NB4 (cell line): ENCODE measurements around the gene STIM2.

ENCODE experiments used
- DNase-seq: peaks from one replicate; pipeline ENCODE4 v3.0.0; 2010; ENCODE audit warnings: low read depth
- H3K4me3 ChIP-seq: one replicate; pipeline ENCODE4 v1.5.1; 2011; ENCODE audit warnings: mild to moderate bottlenecking, low read depth, low read length, moderate library complexity
- MAX ChIP-seq: IDR thresholded peaks from 2 replicates; pipeline ENCODE4 v1.6.1; 2011; ENCODE audit warnings: low read depth, low read length
- MYC ChIP-seq: IDR thresholded peaks from 2 replicates; pipeline ENCODE4 v1.6.1; 2011; ENCODE audit warnings: low read depth, low read length
- POLR2A ChIP-seq: IDR thresholded peaks from 2 replicates; pipeline ENCODE4 v1.6.1; 2011; ENCODE audit warnings: mild to moderate bottlenecking; ENCODE audit not compliant: insufficient read length; ENCODE audit errors: extremely low read depth
- TF ChIP-seq, protein P1 (sequence below): IDR thresholded peaks from one replicate; pipeline ENCODE4 v1.5.1; 2012; ENCODE audit warnings: low read depth, low read length

STIM2 gene

GRCh38 chr4:26884026-26884425, 23.4 kb downstream of the STIM2 start:
- TF ChIP-seq, protein P1, sequence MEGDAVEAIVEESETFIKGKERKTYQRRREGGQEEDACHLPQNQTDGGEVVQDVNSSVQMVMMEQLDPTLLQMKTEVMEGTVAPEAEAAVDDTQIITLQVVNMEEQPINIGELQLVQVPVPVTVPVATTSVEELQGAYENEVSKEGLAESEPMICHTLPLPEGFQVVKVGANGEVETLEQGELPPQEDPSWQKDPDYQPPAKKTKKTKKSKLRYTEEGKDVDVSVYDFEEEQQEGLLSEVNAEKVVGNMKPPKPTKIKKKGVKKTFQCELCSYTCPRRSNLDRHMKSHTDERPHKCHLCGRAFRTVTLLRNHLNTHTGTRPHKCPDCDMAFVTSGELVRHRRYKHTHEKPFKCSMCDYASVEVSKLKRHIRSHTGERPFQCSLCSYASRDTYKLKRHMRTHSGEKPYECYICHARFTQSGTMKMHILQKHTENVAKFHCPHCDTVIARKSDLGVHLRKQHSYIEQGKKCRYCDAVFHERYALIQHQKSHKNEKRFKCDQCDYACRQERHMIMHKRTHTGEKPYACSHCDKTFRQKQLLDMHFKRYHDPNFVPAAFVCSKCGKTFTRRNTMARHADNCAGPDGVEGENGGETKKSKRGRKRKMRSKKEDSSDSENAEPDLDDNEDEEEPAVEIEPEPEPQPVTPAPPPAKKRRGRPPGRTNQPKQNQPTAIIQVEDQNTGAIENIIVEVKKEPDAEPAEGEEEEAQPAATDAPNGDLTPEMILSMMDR = no peak
- TF ChIP-seq MYC = no peak
- TF ChIP-seq POLR2A = no peak
- TF ChIP-seq MAX = no peak
- no peak for DNase-seq
- H3K4me3 ChIP-seq = no peak overlapping the region

DNA sequence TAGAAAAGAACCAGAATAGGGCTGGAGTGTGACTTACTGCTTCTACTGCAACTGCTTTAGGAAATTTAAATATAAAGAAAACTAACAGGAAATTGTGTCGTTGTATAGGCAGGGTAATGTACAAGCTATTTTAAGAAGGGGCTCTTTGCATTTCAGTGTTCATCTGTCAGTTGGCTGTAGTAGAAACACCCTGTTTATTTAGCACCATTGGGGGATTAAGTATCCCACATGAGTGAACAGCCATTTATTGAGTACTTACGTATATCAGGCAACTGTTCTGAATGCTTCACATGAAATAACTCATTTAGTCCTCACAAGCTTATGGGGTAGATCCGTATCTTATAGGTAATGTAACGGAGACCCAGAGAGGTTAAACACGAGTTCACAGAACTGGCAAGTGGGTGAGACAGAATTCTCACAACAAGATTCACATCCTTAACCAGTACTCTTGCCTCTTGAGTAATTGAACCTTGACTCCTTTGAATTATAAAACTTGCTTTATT, 23.9 kb downstream of the STIM2 start:
- DNase-seq = no peak
- H3K4me3 ChIP-seq = no peak overlapping the region
- TF ChIP-seq MAX (no peak), MYC (no peak), POLR2A (no peak)
- TF ChIP-seq, protein P1 = no peak

GRCh38 chr4:26885912-26886274, 25.3 kb downstream of the STIM2 start:
- peak overlapping the region; percentile 4 for H3K4me3 ChIP-seq
- DNase-seq = peak; percentile 93

DNA sequence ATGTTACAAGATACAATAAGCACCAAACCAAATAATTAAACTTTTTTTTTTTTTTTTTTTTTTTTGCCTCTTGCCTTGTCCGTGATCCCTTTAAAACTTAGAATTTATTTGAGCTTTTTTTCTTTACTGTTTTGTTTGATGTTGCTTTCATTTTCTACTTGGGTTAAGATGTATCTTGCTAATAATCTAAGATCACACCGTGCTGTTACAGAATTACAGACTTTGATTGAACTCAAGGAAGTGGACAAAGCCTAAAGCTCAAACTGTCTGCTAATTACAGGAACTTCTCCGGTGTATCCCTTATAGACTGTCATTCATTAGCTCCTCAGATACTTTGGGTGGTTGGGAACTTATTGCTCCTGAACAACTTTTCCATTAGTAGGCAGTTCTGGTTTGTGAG, 26.5 kb downstream of the STIM2 start:
- no peak for TF ChIP-seq MAX
- TF ChIP-seq MYC = no peak
- TF ChIP-seq, protein P1 = no peak
- TF ChIP-seq POLR2A = no peak
- no peak overlapping the region for H3K4me3 ChIP-seq
- no peak for DNase-seq

More at GRCh38 chr4:26885912-26886274, 25.3 kb downstream of the STIM2 start:
- TF ChIP-seq MYC (no peak), POLR2A (no peak), MAX (no peak)
- TF ChIP-seq, protein P1 = no peak

GRCh38 chr4:26887809-26888208, 27.2 kb downstream of the STIM2 start:
- DNase-seq = no peak
- no peak overlapping the region for H3K4me3 ChIP-seq
- TF ChIP-seq, protein P1 = no peak
- no peak for TF ChIP-seq MAX
- no peak for TF ChIP-seq MYC
- TF ChIP-seq POLR2A = no peak

DNA sequence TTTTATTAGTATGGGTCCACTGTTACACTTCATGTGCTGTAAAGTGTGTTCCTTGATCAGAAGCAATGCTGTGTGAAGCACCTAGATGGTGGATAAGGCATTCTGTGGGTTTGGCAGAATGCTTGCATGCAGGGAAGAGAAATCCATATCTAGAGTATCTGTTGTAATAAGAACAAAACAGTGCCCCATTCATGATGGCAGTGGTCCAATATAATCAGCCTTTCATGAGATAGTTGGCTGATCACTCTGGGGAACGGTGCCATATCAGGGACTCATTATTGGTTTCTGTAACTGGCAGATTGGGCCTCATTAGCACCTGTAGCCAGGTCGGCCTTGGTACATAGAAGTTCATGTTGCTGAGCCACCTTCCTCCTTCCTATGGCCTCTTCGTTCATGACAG, 28.7 kb downstream of the STIM2 start:
- H3K4me3 ChIP-seq = no peak overlapping the region
- TF ChIP-seq MAX = no peak
- TF ChIP-seq POLR2A = no peak
- no peak for TF ChIP-seq MYC
- TF ChIP-seq, protein P1 = no peak
- no peak for DNase-seq
